Kidney (tissue), 14 donors: ENCODE data around the gene RPTOR. TPM values are rescaled to one million over a fixed set of nuclear protein-coding genes. Genes with fewer than 3 reads are reported as not detected.
A peak's percentile ranks its signal among the peaks of the same experiment; 100 is the strongest.

Source experiments
- DNase-seq, 5 donors: peaks; one replicate each; pipeline ENCODE4 v3.0.0-alpha.2; 2013 to 2020
- FAIRE-seq: peaks from 2 replicates; lab custom pipeline; 2012; peaks lifted over from hg19 to GRCh38; lab: Jason Lieb, UNC
- H3K27ac ChIP-seq, 2 donors: one replicate each; pipeline ENCODE4 v1.7.0; 2013; ENCODE audit warnings: low read depth in 2 of 2, low read length in 2 of 2, inconsistent platforms in 1 of 2
- H3K27me3 ChIP-seq: one replicate; pipeline ENCODE4 v1.7.1; 2013; ENCODE audit warnings: low read length, inconsistent platforms; ENCODE audit not compliant: control insufficient read depth, insufficient read depth
- H3K36me3 ChIP-seq, 3 donors: one replicate each; pipeline versions ENCODE4 v1.7.0 to v1.7.1; 2013; ENCODE audit warnings: low read length in 3 of 3, control low read depth in 1 of 3, inconsistent platforms in 1 of 3; ENCODE audit not compliant: insufficient read depth in 3 of 3, control insufficient read depth in 2 of 3
- H3K4me1 ChIP-seq, 3 donors: one replicate each; pipeline versions ENCODE4 v1.7.0 to v1.7.1; 2013; ENCODE audit warnings: low read length in 3 of 3, inconsistent platforms in 1 of 3, low read depth in 1 of 3; ENCODE audit not compliant: control insufficient read depth in 2 of 3, insufficient read depth in 2 of 3
- H3K4me3 ChIP-seq, 3 donors: one replicate each; pipeline versions ENCODE4 v1.7.0 to v1.8.1; 2013; ENCODE audit warnings: low read length in 3 of 3, control low read depth in 1 of 3, inconsistent platforms in 1 of 3
- H3K9ac ChIP-seq, 3 donors: one replicate each; pipeline versions ENCODE4 v1.7.0 to v1.7.1; 2013; ENCODE audit warnings: low read length in 3 of 3, control low read depth in 1 of 3, inconsistent platforms in 1 of 3
- H3K9me3 ChIP-seq, 3 donors: one replicate each; pipeline versions ENCODE4 v1.7.0 to v1.7.1; 2013; ENCODE audit warnings: low read length in 3 of 3, control low read depth in 1 of 3, inconsistent platforms in 1 of 3; ENCODE audit not compliant: control insufficient read depth in 2 of 3, insufficient read depth in 1 of 3
- CTCF ChIP-seq: IDR thresholded peaks from 3 replicates; pipeline ENCODE4 v1.5.1; 2012; ENCODE audit warnings: mild to moderate bottlenecking, moderate library complexity, borderline replicate concordance; ENCODE audit not compliant: insufficient read depth; ENCODE audit errors: extremely low read depth
- intact Hi-C: fragments of 100-400 bp; cut with DNase I; formaldehyde crosslinking; loops from one replicate; pipeline ENCODE4 v1.11.1; 2022
- polyA plus RNA-seq: library from polyadenylated mRNA; stranded (reverse); fragments of 350-450 nt; fragmentation: Illumina TruSeq; extraction: RNeasy Lipid Tissue Mini Kit (QIAGEN cat#74804); gene quantifications from one replicate; pipeline ENCODE4 v1.2.3, GENCODE V29; 2014; ENCODE audit warnings: low read depth, low replicate concordance; ENCODE audit not compliant: insufficient read depth
- total RNA-seq: library from RNA; stranded (reverse); fragmentation: NEBNext Ultra II Directional; extraction: Animal tissue kit (Norgen Biotek cat#: 25700); gene quantifications from one replicate; pipeline ENCODE4 v1.2.1, GENCODE V29; 2021
- donor health status: control.
- donor health status: control.
- donor health status: control.
- donor health status: control.
- donor health status: control.
- donor health status: DM: yes; HTN: yes; CAD: no.
- donor health status: Normal renal cell carcinoma (clear cell type).

RPTOR gene
- total and polyA plus RNA-seq, 2 donors from 2014 or later = 5.5 to 37.6 TPM

GRCh38 chr17:80519091-80519781 lies 25.4 kb upstream of the RPTOR start:
- Histone ChIP-seq H3K4me3 (no peak overlapping the region), H3K9ac (no peak overlapping the region), H3K9me3 (no peaks in the 10 kb centered on the region), H3K36me3 (no peaks in the 10 kb centered on the region), H3K27ac (no peak overlapping the region), H3K4me1 (peaks cover 0 to 2% (median 0%) of the 10 kb centered on the region in 3 donors), H3K27me3 (no peaks in the 10 kb centered on the region)
- TF ChIP-seq CTCF = no peak
- DNase-seq (peak in 3 of 5 donors; percentile 59 to 81 (median 70)), FAIRE-seq (no peak)
- intact Hi-C loops = no loop called here

GRCh38 chr17:80520810-80521455 lies 23.7 kb upstream of the RPTOR start:
- Histone ChIP-seq H3K4me3 (no peak overlapping the region), H3K9ac (no peak overlapping the region), H3K27me3 (no peaks in the 10 kb centered on the region), H3K27ac (no peak overlapping the region), H3K36me3 (no peaks in the 10 kb centered on the region), H3K4me1 (peaks cover 0 to 2% (median 0%) of the 10 kb centered on the region in 3 donors), H3K9me3 (no peaks in the 10 kb centered on the region)
- DNase-seq (no peak), FAIRE-seq (no peak)
- intact Hi-C loops = no loop called here
- no peak for TF ChIP-seq CTCF

- no peaks in the 10 kb centered on the region for H3K9me3 ChIP-seq
- no peaks in the 10 kb centered on the region for H3K27me3 ChIP-seq
- intact Hi-C loops = no loop called here
- no peak for TF ChIP-seq CTCF
- H3K36me3 ChIP-seq = no peaks in the 10 kb centered on the region
- H3K4me3 ChIP-seq = no peak overlapping the region
- H3K9ac ChIP-seq = no peak overlapping the region
- H3K27ac ChIP-seq = no peak overlapping the region
- no peak for DNase-seq
- peaks cover 0 to 2% (median 0%) of the 10 kb centered on the region in 3 donors for H3K4me1 ChIP-seq
- FAIRE-seq = no peak
Measured at GRCh38 chr17:80523054-80523744, 21.4 kb upstream of the RPTOR start.
